Endometrial microvascular endothelial cells (primary cell): ENCODE results near the gene KCNN3. TPM values are rescaled to one million over a fixed set of nuclear protein-coding genes. Genes with fewer than 3 reads are reported as not detected.

ENCODE experiments used
- in situ Hi-C: cut with HindIII; loops from 2 replicates; pipeline ENCODE4 v1.10.0; 2017; ENCODE audit warnings: low sequenced_read_pairs, low pct_unique_long_range_greater_than_20kb; ENCODE audit errors: inconsistent ontology term
- total RNA-seq: library from RNA; depleted of rRNA; stranded (reverse); fragments of >200 nt; gene quantifications from one replicate; pipeline ENCODE4 v1.2.3, GENCODE V29; 2015; ENCODE audit errors: inconsistent ontology term

Gene KCNN3
- total RNA-seq, 1 donor from 2014 or later, result 0.28 TPM

DNA sequence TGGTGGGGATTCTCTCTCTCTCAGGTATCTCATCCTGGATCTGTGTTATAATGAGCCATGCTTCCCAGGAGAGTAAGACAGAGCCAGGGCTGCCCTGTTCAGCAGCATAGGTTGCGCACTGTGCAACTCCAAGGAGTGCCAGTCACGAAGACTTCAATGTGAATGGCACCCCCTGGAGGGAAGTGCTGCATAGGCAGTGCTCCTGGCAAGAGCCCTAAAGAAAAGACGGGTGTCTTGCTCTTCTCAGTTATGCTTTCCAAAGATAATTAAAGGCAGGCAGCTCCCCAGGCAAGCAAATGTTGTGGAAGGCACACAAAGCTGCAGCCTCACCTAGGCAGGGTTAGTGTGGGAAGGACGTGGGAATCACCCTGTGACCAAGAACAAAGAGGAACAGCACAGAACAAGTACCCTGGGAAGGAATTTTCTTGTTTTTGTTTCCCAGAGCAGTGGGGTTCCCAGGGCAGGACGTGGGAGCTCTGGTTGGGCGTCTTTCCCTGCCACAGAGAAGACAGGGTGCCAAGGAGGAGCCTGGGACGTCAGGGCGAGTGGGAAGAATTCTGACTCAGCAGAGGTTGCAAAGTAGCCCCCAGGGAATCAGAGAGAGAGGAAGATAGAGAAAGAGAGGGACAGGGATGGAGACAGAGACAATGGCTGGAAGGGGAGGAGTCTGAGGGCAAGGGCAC, 120.9 kb downstream of the KCNN3 start:
- in situ Hi-C loops, result no loop called here

DNA sequence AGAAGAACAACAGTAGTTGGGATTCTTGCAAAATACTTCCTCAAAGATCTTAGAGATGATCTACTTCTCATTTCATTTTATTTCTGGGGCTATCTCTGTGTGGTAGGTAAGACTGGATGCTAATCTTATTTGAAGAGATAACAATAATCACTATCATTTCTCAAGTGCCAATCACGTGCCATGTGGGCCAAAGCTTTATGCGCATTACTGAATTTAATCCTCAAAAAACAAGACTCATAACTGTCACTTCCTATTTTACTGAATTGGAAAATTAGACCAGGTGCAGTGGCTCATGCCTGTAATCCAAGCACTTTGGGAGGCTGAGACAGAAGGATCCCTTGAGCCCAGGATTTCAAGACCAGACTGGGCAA, 121.7 kb downstream of the KCNN3 start:
- in situ Hi-C loops, result no loop called here

DNA sequence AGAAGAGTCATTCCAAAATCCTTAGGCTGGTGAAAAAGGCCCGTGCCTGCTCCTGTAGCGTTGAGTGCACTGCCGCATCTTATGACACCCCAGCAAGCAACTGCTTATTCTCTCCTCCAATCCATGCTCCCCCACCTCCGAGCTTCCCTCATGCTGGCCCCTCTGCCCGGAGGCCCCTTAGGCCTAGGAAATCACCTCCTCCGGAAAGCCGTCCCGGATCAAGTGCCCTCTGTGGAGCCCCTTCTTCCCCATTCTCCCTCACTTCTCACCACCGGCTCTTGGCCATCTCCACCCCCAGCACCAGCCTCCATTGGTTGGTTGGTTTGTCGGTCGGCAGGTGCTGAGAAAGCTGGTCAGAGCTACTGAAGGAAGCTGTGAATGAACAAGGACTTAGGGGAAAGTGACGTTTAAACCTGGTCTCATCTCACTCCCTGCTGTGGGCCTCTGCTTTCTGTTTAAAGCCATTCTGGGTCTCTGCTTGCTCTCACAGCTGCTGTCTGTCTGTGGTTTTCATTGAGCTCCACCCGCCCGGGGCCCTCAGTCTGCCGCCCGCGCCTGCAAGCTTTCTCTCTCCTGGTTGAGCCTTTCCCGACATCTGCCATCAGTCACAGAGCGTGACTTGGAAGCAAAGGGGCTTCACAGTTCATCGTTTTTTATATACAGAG, 122.2 kb downstream of the KCNN3 start:
- in situ Hi-C loops, result no loop called here

DNA sequence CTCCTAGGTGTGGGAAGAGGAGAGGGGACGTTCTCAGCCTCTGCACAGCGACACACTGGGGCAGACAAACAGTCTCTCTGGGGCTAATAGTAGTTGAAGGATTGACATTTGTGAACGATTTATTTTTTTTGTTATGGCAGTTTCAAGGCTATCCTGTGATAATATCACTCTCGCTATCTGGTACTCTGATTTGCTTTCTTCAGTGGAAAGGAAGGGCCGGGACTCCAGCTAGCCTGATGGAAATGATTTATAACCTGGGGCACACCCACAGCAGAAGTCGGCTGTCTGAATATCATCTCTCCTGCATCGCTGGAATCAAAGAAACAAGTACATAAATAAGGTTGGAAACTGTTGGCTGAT, 122.7 kb downstream of the KCNN3 start:
- in situ Hi-C loops, result no loop called here

DNA sequence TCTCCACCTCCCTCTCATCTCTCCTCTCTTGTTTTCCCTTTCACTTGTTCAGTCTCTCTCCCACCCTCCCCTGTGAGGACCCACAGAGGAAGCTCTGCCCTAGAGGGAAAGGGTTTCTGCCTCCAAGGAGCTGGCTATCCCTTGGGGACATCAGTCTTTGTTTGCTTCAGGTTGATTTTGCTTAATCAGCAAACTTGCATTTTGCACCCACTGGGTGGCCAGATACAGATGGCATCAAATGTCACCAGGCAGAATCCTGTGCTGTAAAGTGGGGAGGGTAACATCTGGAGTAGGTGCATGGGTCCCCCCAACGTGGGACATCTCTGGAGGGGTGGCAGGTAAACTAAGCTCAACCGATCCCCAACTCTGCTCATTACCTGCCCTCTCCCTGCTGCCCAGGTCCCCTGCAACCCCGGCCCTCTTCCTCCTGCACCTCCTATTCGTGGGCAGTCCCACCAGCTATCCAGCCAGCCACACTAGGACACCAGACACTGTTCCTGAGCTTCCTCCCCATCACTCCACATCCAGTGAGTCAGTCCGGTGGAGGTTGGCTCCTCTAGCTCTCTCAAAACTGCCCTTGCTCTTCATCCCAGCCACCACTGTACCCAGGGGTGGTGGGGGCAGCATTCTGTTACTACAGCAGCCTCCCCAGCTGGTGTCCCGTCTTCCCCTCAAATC, 123.3 kb downstream of the KCNN3 start:
- in situ Hi-C loops, result no loop called here

DNA sequence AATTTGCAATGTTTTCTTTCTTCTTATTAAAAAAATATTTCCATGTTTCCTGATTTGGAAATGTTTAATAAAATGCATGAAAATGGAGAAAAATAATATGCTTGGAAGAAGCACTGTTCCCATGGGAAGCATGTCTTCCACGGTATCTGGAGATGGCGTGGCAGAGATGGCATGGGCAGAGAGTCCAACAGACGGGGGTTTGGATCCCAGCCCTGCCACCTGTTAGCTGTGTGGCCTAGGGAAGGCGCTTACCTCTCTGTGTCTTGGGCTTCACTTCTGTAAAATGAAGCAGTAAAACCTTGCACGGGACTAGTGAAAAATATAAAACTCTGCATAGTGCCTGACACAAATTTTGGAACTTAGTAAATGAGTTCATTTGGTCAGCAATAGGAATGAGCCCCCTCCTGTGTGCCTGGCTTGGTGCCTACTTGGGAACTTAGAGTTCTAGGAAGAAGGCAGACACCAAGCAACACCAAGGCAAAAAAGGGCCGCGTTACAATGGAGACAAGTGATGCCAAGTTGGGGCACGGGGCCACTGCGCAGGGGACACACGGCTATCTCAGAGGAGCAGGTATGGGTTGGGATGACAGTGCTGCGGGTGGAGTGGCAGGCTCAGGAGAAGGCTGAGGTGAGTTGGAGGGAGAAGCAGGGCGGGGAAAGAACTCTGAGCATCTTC, 124.2 kb downstream of the KCNN3 start:
- in situ Hi-C loops, result no loop called here

DNA sequence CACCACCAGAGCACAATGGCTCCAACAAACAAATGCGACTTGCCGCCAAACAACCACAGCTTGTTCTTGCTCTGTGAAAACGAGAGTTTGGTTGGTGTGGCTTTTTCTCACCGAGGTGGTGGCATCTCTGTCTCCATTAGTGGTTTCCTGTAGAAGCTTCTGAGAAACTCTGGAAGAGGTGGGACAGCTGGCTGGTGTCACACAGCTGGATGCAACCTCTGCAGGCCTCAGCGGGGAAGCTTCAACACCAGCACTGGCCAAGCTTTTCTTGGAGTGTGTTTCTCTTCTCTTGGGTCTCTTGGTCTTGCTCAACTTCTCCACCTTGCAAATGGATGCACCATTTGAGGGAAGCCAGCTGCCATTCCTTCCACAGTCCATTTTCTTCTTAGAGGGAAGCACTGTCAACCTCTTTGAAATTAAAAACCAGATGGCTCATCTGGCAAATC, 124.8 kb downstream of the KCNN3 start:
- in situ Hi-C loops, result no loop called here

DNA sequence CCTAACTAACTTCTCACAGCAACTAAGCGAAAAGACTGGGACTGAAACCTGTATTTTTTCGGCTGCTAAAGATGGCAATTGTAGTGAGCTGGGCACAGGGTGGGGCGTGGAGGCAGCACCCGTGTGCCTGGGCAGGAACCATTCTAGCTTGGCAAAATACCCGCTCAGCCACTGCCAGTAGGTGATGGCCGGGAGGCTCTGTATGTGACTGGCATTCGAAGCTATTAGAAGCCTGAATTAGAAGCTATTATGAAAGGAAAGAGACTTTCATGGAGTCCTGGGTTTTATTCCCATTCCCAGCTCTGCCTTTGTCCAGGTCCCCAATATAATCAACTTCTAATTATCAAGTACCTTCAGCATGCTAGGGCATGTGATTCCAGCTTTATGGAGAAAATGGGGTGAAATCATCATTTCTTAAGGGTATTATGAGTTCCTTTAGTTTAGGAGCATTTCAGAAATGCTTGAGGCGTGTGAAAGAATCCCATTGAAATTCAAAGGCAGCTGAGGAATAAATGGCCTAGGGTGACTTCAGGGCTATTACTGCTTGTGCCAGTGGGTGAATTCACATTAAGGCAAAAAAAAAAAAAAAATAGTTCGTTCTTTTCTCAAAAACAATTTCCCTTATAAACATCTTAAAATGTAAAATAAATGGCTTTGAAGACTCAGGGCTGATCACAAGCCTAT, 125.6 kb downstream of the KCNN3 start:
- in situ Hi-C loops, result no loop called here

DNA sequence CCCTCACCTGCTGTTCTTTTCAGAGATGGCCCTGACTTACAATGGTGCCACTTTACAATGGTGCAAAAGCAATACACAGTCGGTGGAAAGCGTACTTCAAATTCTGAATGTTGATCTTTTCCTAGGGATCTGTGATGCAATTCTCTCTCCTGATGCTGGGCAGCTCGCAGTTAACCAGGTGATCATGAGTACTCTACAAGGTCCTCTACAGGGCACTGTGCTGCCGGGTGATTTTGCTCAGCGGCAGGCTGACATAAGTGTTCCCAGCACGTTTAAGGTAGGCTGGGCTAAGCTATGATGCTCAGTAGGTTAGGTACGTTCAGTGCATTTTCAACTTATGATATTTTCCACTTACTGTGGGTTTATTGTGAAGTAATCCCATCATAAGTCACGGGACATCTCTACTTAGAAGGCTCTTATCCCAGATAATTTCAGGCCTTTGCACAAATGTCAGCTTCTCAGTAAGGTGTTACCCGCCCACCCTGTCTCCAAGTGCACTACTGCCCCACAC, 126.5 kb downstream of the KCNN3 start:
- in situ Hi-C loops, result no loop called here

DNA sequence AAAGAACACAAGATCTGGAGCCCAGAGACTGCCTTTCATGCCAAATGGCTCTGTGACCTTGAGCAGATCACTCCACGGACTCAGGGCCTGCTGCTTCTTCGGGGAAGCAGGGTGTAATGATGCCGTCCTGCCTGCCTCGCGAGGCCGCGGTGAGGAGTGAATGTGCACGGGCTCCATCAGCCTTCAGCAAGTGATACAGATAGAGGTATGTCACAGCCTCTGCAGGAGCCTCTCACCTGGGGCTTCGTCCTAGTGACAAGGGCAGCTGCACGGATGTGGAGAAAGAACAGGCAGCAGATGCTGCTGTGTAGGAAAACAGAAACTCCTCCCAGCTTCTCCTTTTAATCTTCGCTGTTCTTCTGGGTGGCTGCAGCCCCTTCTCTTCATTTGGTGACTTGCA, 127.5 kb downstream of the KCNN3 start:
- in situ Hi-C loops, result no loop called here

DNA sequence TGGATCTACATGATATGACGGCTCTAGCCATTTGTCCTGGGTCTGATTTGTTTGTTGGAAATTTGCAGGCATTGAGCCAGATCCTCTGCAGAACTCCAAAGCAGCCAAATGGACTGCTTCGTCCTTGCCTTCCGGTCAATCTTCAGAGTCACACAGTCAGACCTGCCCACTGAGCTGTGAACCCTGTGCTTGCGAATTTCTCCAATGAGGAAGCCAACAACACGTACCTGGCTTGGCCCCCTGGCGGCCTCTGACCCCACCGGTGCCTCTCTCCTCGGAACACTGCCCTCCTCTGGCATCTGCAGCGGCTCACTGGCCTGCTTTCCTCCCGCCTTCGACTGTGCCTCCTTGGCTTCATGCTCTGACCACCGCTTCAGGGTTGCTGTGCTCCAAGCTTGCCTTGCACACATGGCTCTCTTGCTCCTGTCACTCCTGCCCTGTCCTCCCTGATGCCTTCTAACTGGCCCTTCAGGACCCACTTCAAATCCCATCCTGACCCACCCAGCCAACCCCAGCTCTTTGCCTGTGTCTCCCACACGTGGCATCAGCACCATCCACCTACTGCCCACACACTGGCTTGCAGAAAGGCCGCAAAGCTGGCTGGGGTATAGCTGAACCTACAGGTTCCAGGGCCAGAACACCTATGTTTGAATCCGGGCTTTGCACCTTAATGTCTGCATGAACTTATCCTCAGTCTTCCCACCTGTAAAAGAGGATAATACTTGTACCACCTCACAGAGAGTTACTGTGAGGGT, 128.2 kb downstream of the KCNN3 start:
- in situ Hi-C loops, result no loop called here

DNA sequence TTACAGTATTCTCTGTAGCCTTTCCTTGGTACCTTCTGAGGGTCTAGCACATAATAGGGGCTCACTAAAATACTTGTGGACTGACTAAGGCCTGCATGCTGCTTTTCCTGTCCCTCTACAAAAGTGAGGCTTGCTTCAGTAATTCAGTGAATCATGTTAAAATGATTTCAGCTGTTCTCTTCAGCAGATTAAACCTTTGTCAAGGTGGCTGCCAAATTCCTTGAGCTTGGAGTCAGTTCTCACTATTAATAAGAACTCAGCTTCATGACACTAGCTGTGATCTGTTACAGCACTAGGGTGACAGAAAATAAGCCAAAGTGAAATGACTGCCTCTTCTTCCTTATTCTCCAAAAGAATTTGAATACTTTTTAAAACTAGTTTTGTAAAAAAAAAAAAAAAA, 128.8 kb downstream of the KCNN3 start:
- in situ Hi-C loops, result no loop called here

DNA sequence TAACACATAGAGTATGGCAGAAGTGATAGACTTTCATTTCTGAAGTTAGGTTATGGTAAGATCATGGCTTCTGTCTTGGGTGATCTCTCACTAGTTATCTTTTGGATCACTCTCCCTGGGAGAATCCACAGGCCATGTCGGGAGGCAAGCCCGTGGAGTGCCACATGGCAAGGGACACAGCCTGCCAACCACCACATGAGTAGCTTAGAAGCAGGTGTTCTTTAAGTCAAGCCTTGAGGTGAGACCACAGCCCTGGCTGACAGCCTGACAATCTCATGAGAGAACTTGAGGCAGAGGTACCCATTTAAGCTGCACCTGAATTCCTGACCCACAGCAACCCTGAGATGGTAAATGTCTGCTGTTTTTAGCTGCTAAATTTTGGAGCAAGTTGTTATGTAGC, 130.4 kb downstream of the KCNN3 start:
- in situ Hi-C loops, result no loop called here

DNA sequence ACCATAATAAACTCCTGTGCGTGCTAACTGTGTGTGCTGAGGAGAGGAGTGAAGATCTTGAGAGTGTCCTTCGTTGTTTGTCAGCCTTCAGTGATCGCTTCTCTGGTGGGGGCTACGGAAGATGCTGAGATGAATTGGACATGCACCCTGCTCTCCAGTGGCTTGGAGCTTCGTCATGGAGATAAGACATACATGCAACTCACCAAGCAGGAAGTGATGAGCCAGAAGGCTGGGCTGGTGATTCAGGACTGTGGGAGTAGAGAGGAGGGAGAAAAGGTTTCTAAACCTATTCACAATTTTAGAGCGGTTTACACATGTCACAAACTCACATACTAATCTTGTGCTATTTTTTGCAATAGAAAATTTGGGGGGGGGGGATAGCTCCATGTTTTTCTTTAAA, 133.2 kb downstream of the KCNN3 start:
- in situ Hi-C loops, result no loop called here

DNA sequence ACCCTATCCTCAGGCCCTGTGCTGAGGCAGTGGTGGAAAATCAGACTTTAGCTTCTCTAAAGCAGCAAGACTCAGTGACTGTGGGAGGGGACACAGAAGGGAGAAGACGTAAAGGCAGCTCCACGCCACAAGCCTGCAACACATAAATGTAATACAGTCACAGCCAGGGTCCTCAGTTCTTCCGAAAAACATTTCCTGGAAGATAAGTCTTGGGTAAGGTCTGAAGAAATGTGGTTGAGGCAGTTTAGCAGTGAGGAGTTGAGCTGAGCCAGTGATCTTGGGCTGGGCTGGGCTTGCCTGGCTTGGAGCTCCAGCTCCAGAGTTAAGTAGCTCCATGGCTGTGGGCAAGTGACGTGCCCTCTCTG, 134.3 kb downstream of the KCNN3 start:
- in situ Hi-C loops, result no loop called here

DNA sequence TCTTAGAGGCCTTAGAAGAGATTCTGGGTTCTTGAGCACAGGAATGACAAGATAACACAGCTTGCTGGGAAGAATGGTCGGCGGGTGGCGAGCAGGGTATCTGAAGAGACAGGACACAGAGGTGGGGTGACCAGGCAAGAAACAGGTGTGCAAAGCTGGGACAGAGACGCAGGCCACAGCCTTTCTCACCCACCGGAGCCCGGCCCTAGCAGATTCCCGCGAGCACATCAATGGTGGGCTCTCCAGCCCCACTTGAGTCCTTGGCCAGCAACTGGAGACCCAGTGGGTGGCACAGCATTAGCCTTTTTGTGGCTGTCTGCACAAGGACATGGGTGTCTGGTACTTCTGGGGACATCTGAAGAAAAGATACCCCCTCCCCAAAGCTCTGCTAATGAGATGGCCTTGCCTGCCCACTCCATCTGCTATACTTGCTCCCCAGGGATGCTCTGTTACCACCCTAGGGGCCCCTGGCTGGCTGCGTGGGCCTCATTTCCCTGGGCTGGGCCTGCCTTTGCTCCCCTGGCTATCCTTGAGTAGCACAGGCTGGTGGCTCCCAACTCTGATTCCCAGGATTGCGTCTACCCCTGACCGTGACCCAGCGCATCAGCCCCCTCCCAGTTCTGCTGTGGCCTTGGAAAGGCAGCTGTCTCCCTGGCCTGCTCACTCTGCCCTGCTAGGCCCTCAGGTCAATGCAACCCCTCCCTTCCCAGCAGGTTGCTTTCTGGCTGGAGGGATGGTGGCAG, 134.8 kb downstream of the KCNN3 start:
- in situ Hi-C loops, result no loop called here

DNA sequence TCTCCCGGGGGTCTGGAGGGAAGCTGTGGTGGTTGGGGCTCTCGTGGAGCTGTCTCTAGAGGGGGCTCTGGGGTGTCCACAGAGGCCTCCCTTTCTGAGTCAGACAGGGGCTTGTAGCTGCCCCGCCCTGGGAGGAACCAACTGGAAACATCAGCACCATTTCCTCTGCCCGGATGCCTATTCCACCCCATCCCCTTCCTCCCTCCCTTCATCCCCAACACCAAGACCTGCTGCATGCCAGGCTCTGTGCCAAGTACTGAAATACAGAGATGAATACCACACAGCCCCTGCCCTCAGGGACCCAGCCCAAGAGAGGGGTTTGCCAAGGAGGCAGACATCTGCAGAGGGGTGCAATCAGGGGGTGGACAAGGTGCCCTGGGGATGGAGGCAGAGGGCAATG, 136.5 kb downstream of the KCNN3 start:
- in situ Hi-C loops, result no loop called here

DNA sequence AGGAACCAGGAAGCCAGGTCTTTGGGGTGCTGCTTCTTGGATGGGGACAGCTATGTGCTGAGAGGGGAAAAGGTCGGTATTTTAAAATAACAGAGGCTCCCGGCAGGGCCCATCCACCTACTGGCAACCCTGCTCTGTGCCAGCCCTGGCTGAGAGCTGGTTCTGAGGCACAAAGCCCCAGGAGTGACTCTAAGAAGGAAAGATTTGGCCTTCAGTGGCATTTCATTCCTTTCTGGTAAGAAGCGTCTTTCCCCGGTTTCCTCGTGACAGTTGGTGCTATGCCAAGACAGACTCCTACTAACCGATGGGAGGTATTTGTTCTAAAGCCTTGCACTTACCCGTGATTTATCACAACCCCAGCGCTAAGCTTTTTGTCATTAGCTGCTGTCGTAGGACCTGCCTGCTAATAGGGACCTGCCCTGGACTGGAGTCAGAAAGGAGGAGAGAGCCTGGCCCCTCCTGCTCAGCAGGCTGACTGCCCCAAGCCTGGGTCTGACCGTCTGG, 139.0 kb downstream of the KCNN3 start:
- in situ Hi-C loops, result no loop called here
